Measurements from ENCODE around the gene LHX6. TPM values are rescaled to one million over a fixed set of nuclear protein-coding genes. Genes with fewer than 3 reads are reported as not detected.

Gene LHX6
- total RNA-seq, 1 donor from 2014 or later: 4.4 TPM

- no peak overlapping the region for H3K27ac ChIP-seq (replicated peaks)
- H3K9me3 ChIP-seq (replicated peaks): no peaks in the 10 kb centered on the region
- no peak for DNase-seq
- TF ChIP-seq CTCF (IDR thresholded peaks at IDR 0.05; ENCODE audit: borderline replicate concordance): no peak
- H3K36me3 ChIP-seq: no peaks in the 10 kb centered on the region
- peaks cover 42% of the 10 kb centered on the region for H3K4me1 ChIP-seq
- intact Hi-C loops (cut with micrococcal nuclease): no loop called here
- peaks cover 100% of the 10 kb centered on the region for H3K27me3 ChIP-seq (ENCODE audit: low read depth)
- H3K4me3 ChIP-seq: no peak overlapping the region
Observed at GRCh38 chr9:122221183-122221811, 7.5 kb downstream of the LHX6 start.

GRCh38 chr9:122220673-122221182 is 8.0 kb downstream of the LHX6 start:
- H3K4me1 ChIP-seq: peaks cover 36% of the 10 kb centered on the region
- no peak overlapping the region for H3K27ac ChIP-seq (replicated peaks)
- H3K4me3 ChIP-seq: peak overlapping the region; percentile 51
- intact Hi-C loops (cut with micrococcal nuclease): no loop called here
- no peak for TF ChIP-seq CTCF (IDR thresholded peaks at IDR 0.05; ENCODE audit: borderline replicate concordance)
- H3K36me3 ChIP-seq: no peaks in the 10 kb centered on the region
- H3K9me3 ChIP-seq (replicated peaks): no peaks in the 10 kb centered on the region
- DNase-seq: no peak
- peaks cover 100% of the 10 kb centered on the region for H3K27me3 ChIP-seq (ENCODE audit: low read depth)

- intact Hi-C loops (cut with micrococcal nuclease): no loop called here
Observed at GRCh38 chr9:122219856-122220672, 8.7 kb downstream of the LHX6 start.

GRCh38 chr9:122218935-122219855 is 9.6 kb downstream of the LHX6 start:
- no peaks in the 10 kb centered on the region for H3K9me3 ChIP-seq (replicated peaks)
- H3K4me3 ChIP-seq: peak overlapping the region; percentile 51
- H3K36me3 ChIP-seq: no peaks in the 10 kb centered on the region
- TF ChIP-seq CTCF (IDR thresholded peaks at IDR 0.05; ENCODE audit: borderline replicate concordance): no peak
- no peak overlapping the region for H3K27ac ChIP-seq (replicated peaks)
- H3K27me3 ChIP-seq (ENCODE audit: low read depth): peaks cover 100% of the 10 kb centered on the region
- H3K4me1 ChIP-seq: peaks cover 37% of the 10 kb centered on the region
- intact Hi-C loops (cut with micrococcal nuclease): no loop called here
- DNase-seq: no peak

More at GRCh38 chr9:122219856-122220672, 8.7 kb downstream of the LHX6 start:
- Histone ChIP-seq H3K4me1 (peaks cover 35% of the 10 kb centered on the region), H3K9me3 (replicated peaks) (no peaks in the 10 kb centered on the region), H3K27me3 (ENCODE audit: low read depth) (peaks cover 100% of the 10 kb centered on the region), H3K36me3 (no peaks in the 10 kb centered on the region), H3K4me3 (peak overlapping the region; percentile 51), H3K27ac (replicated peaks) (no peak overlapping the region)
- no peak for DNase-seq
- no peak for TF ChIP-seq CTCF (IDR thresholded peaks at IDR 0.05; ENCODE audit: borderline replicate concordance)

All from left ventricle myocardium inferior (tissue), 1 donor.